ENCODE measurements around the gene IGFLR1. TPM values are rescaled to one million over a fixed set of nuclear protein-coding genes. Genes with fewer than 3 reads are reported as not detected.

The IGFLR1 gene
- total and polyA plus RNA-seq, 10 donors = 16.5 to 64.7 (median 46.4) TPM

GRCh38 chr19:35734273-35734672, 8.0 kb downstream of the IGFLR1 start:
- H3K4me3 ChIP-seq = no peak overlapping the region
- 93 to 98% (median 96%) methylated on average over 8 of the region's 8 CpGs for whole genome bisulfite sequencing, 5 donors
- DNase-seq = no peak

GRCh38 chr19:35733180-35734125, 8.8 kb downstream of the IGFLR1 start:
- peak in 2 of 3 donors; percentile 21 to 45 for TF ChIP-seq POLR2AphosphoS5 (IDR thresholded peaks at IDR 0.05)
- no peak for TF ChIP-seq CTCF (IDR thresholded peaks at IDR 0.05 in 8 of 11, conservative IDR thresholded peaks at IDR 0.05 in 3 of 11)
- WGBS, 5 donors = 90 to 93% (median 91%) methylated on average over 21 to 35 of the region's 35 CpGs
- intact Hi-C loops (cut with DNase I; ENCODE audit: low total_unique reads) = no loop called here
- DNase-seq = no peak
- no peaks in the 10 kb centered on the region for H3K9me3 ChIP-seq
- H3K27ac ChIP-seq = peak overlapping the region in 1 of 8 donors; percentile 6
- peaks cover 0 to 17% (median 2%) of the 10 kb centered on the region in 6 donors for H3K4me1 ChIP-seq
- H3K4me3 ChIP-seq = no peak overlapping the region
- no peaks in the 10 kb centered on the region for H3K27me3 ChIP-seq (replicated peaks in 1 of 7)
- H3K36me3 ChIP-seq = peaks cover 0 to 100% (median 100%) of the 10 kb centered on the region in 6 donors

More at GRCh38 chr19:35734273-35734672, 8.0 kb downstream of the IGFLR1 start:
- Histone ChIP-seq H3K36me3 (peaks cover 0 to 100% (median 99%) of the 10 kb centered on the region in 6 donors), H3K4me1 (peaks cover 0 to 25% (median 4%) of the 10 kb centered on the region in 6 donors), H3K27ac (peak overlapping the region in 1 of 8 donors; percentile 6), H3K9me3 (no peaks in the 10 kb centered on the region), H3K27me3 (replicated peaks in 1 of 7) (no peaks in the 10 kb centered on the region)
- intact Hi-C loops (cut with DNase I; ENCODE audit: low total_unique reads) = no loop called here
- TF ChIP-seq POLR2AphosphoS5 (IDR thresholded peaks at IDR 0.05) (peak in 2 of 3 donors; percentile 24 to 55), POLR2A (IDR thresholded peaks at IDR 0.05) (no peak)

GRCh38 chr19:35732540-35733179, 9.6 kb downstream of the IGFLR1 start:
- Histone ChIP-seq H3K27me3 (replicated peaks in 1 of 7) (no peaks in the 10 kb centered on the region), H3K4me1 (peaks cover 0 to 14% (median 2%) of the 10 kb centered on the region in 6 donors), H3K36me3 (peaks cover 0 to 100% (median 100%) of the 10 kb centered on the region in 6 donors), H3K27ac (no peak overlapping the region), H3K4me3 (no peak overlapping the region), H3K9me3 (no peaks in the 10 kb centered on the region)
- intact Hi-C loops (cut with DNase I; ENCODE audit: low total_unique reads) = no loop called here
- no peak for DNase-seq
- 91 to 98% (median 92%) methylated on average over 17 to 25 of the region's 25 CpGs for WGBS, 5 donors
- no peak for TF ChIP-seq POLR2A (IDR thresholded peaks at IDR 0.05)
- no peak for TF ChIP-seq CTCF (IDR thresholded peaks at IDR 0.05 in 8 of 11, conservative IDR thresholded peaks at IDR 0.05 in 3 of 11)
- peak in 2 of 3 donors; percentile 39 to 65 for TF ChIP-seq POLR2AphosphoS5 (IDR thresholded peaks at IDR 0.05)

GRCh38 chr19:35731779-35732405, 10.4 kb downstream of the IGFLR1 start:
- peaks cover 0 to 6% (median 0%) of the 10 kb centered on the region in 6 donors for H3K4me1 ChIP-seq
- TF ChIP-seq CTCF (IDR thresholded peaks at IDR 0.05 in 8 of 11, conservative IDR thresholded peaks at IDR 0.05 in 3 of 11) = no peak
- TF ChIP-seq POLR2A (IDR thresholded peaks at IDR 0.05) = no peak
- no peak for TF ChIP-seq POLR2AphosphoS5 (IDR thresholded peaks at IDR 0.05)
- intact Hi-C loops (cut with DNase I; ENCODE audit: low total_unique reads) = no loop called here
- H3K27ac ChIP-seq = no peak overlapping the region
- DNase-seq = no peak
- WGBS, 5 donors = 87 to 92% (median 89%) methylated on average over 20 to 21 of the region's 21 CpGs
- H3K9me3 ChIP-seq = no peaks in the 10 kb centered on the region
- H3K4me3 ChIP-seq = no peak overlapping the region
- H3K36me3 ChIP-seq = peaks cover 0 to 100% (median 100%) of the 10 kb centered on the region in 6 donors
- no peaks in the 10 kb centered on the region for H3K27me3 ChIP-seq (replicated peaks in 1 of 7)
